IMR-90 (cell line): ENCODE measurements around the gene EIF2S2. TPM values are rescaled to one million over a fixed set of nuclear protein-coding genes. Genes with fewer than 3 reads are reported as not detected.

Experiments
- ATAC-seq: fragments of 200-7000 bp; cut with Tn5 transposase; 2 replicates; pipeline ENCODE4 v1.9.1; 2020; ENCODE audit warnings: low read depth, mild to moderate bottlenecking, moderate library complexity
- BruUV-seq: library from RNA; stranded (reverse); fragments of 400-500 nt; replicated peaks from 2 replicates; lab custom pipeline; 2021; lab: Mats Ljungman, UMichigan
- CTCF ChIA-PET: fragments of 300-600 bp; formaldehyde crosslinking; extraction: SDS; loops from one replicate; lab custom pipeline; 2021; ENCODE audit warnings: antibody characterized with exemption; lab: Yijun Ruan, JAX
- POLR2A ChIA-PET: fragments of 300-600 bp; sonication (Branson Sonifier 250); formaldehyde crosslinking; loops from one replicate; lab custom pipeline; 2022; ENCODE audit warnings: antibody characterized with exemption; ENCODE audit not compliant: unreplicated experiment; lab: Charles Lee
- DNase-seq: peaks from one replicate; pipeline ENCODE4 v3.0.0; 2013
- H2AFZ ChIP-seq: replicated peaks from 2 replicates; pipeline ENCODE3; 2013; ENCODE audit warnings: low read length, mild to moderate bottlenecking; ENCODE audit not compliant: poor library complexity
- H2AK5ac ChIP-seq: 2 replicates; pipeline ENCODE4 v1.6.1; 2013; ENCODE audit warnings: low read depth, low read length, inconsistent platforms
- H2AK9ac ChIP-seq: replicated peaks from 2 replicates; pipeline ENCODE3; 2013; ENCODE audit warnings: mild to moderate bottlenecking, low read depth, low read length, moderate library complexity; ENCODE audit not compliant: poor library complexity
- H2BK120ac ChIP-seq: 2 replicates; pipeline ENCODE4 v1.6.1; 2013; ENCODE audit warnings: low read depth, low read length, inconsistent platforms
- H2BK15ac ChIP-seq: 3 replicates; pipeline ENCODE4 v1.6.1; 2013; ENCODE audit warnings: low read depth, low read length, inconsistent platforms
- H2BK20ac ChIP-seq: 2 replicates; pipeline ENCODE4 v1.6.1; 2013; ENCODE audit warnings: low read depth, mild to moderate bottlenecking, inconsistent platforms, low read length, moderate library complexity
- H2BK5ac ChIP-seq: 2 replicates; pipeline ENCODE4 v1.6.1; 2013; ENCODE audit warnings: mild to moderate bottlenecking, low read depth, low read length, inconsistent platforms; ENCODE audit not compliant: poor library complexity, severe bottlenecking
- H3K14ac ChIP-seq: replicated peaks from 2 replicates; pipeline ENCODE4 v1.6.1; 2013; ENCODE audit warnings: low read depth, low read length, inconsistent platforms
- H3K18ac ChIP-seq: 2 replicates; pipeline ENCODE4 v1.6.1; 2013; ENCODE audit warnings: low read depth, low read length, control low read depth
- H3K23ac ChIP-seq: 2 replicates; pipeline ENCODE4 v1.6.1; 2013; ENCODE audit warnings: low read depth, low read length, inconsistent platforms
- H3K27ac ChIP-seq: 2 replicates; pipeline ENCODE4 v1.5.1; 2013; ENCODE audit warnings: mild to moderate bottlenecking, control low read depth, low read length; ENCODE audit not compliant: insufficient read depth
- H3K27me3 ChIP-seq: 2 replicates; pipeline ENCODE4 v1.6.1; 2013; ENCODE audit warnings: low read length; ENCODE audit not compliant: control insufficient read depth, insufficient read depth
- H3K36me3 ChIP-seq: 2 replicates; pipeline ENCODE4 v1.6.1; 2013; ENCODE audit warnings: low read length, mixed read lengths; ENCODE audit not compliant: control insufficient read depth, insufficient read depth
- H3K4ac ChIP-seq: 2 replicates; pipeline ENCODE4 v1.6.1; 2013; ENCODE audit warnings: low read depth, low read length, inconsistent platforms
- H3K4me1 ChIP-seq: 2 replicates; pipeline ENCODE4 v1.6.1; 2013; ENCODE audit warnings: low read length, mixed read lengths; ENCODE audit not compliant: control insufficient read depth, insufficient read depth
- H3K4me2 ChIP-seq: 2 replicates; pipeline ENCODE4 v1.6.1; 2013; ENCODE audit warnings: low read depth, mild to moderate bottlenecking, control low read depth, low read length, moderate library complexity
- H3K4me3 ChIP-seq: 2 replicates; pipeline ENCODE4 v1.5.1; 2013; ENCODE audit warnings: low read depth, mild to moderate bottlenecking, control low read depth, low read length, moderate library complexity; ENCODE audit not compliant: insufficient read depth
- H3K56ac ChIP-seq: 2 replicates; pipeline ENCODE4 v1.6.1; 2013; ENCODE audit warnings: low read length, inconsistent platforms; ENCODE audit not compliant: insufficient read depth; ENCODE audit errors: extremely low read depth
- H3K79me1 ChIP-seq, 2 experiments: 2 replicates each; pipeline ENCODE4 v1.6.1; 2013; ENCODE audit warnings: low read length in 2 of 2, inconsistent platforms in 1 of 2, low read depth in 1 of 2
- H3K9ac ChIP-seq: 2 replicates; pipeline ENCODE4 v1.6.1; 2013; ENCODE audit warnings: low read depth, low read length, control low read depth
- H3K9me1 ChIP-seq: 2 replicates; pipeline ENCODE4 v1.6.1; 2013; ENCODE audit warnings: low read length, inconsistent platforms; ENCODE audit not compliant: insufficient read depth
- H3K9me3 ChIP-seq: 2 replicates; pipeline ENCODE4 v1.6.1; 2013; ENCODE audit warnings: low read length; ENCODE audit not compliant: control insufficient read depth, insufficient read depth
- H4K20me1 ChIP-seq: 2 replicates; pipeline ENCODE4 v1.6.1; 2013; ENCODE audit warnings: low read length, inconsistent platforms; ENCODE audit not compliant: insufficient read depth
- H4K5ac ChIP-seq: 2 replicates; pipeline ENCODE4 v1.6.1; 2013; ENCODE audit warnings: mild to moderate bottlenecking, low read depth, low read length, control low read depth
- H4K8ac ChIP-seq, 2 experiments: 2 replicates each; pipeline ENCODE4 v1.6.1; 2013; ENCODE audit warnings: low read depth in 2 of 2, low read length in 2 of 2, control low read depth in 1 of 2, inconsistent platforms in 1 of 2
- H4K91ac ChIP-seq: 2 replicates; pipeline ENCODE4 v1.6.1; 2013; ENCODE audit warnings: low read depth, low read length, inconsistent platforms; ENCODE audit not compliant: insufficient read depth
- CEBPB ChIP-seq: IDR thresholded peaks from 2 replicates; pipeline ENCODE4 v1.6.1; 2012; ENCODE audit warnings: low read depth, low read length, improper control_type of control experiment
- USF2 ChIP-seq: fragments of 150-350 bp; IDR thresholded peaks from 2 replicates; pipeline ENCODE4 v1.6.1; 2017; ENCODE audit warnings: mild to moderate bottlenecking, antibody characterized with exemption, low read length, low read depth
- WGBS, 2 experiments: methylation state at CpG; one replicate each; pipeline versions ENCODE4 v1.1.5 to v1.1.7; 2013; ENCODE audit warnings: missing lambda C conversion rate in 2 of 2; ENCODE audit not compliant: insufficient read length in 1 of 2; ENCODE audit errors: extremely low coverage in 2 of 2; 5-methylcytosine and 5-hydroxymethylcytosine counted together
- dilution Hi-C: fragments of 300-500 bp; cut with HindIII; formaldehyde crosslinking; loops from one replicate; pipeline ENCODE4 v1.14.3; 2018; ENCODE audit warnings: low sequenced_read_pairs; ENCODE audit not compliant: unreplicated experiment
- in situ Hi-C: fragments of 300-500 bp; cut with MboI; formaldehyde crosslinking; loops from 3 replicates; pipeline ENCODE4 v1.14.3; 2019; ENCODE audit warnings: low sequenced_read_pairs, inconsistent platforms, mixed read lengths
- intact Hi-C: fragments of 100-400 bp; cut with micrococcal nuclease; formaldehyde crosslinking; loops from 2 replicates; pipeline ENCODE4 v1.10.0; 2022
- polyA plus RNA-seq, 3 experiments: library from polyadenylated mRNA; depleted of rRNA; stranded (reverse); fragments of >200 nt; gene quantifications; 2 replicates each; pipeline ENCODE4 v1.2.3, GENCODE V29; 2012; ENCODE audit warnings: low replicate concordance in 1 of 3
- total RNA-seq: library from RNA; depleted of rRNA; stranded (reverse); fragments of >200 nt; gene quantifications from 2 replicates; pipeline ENCODE4 v1.2.3, GENCODE V29; 2012

The EIF2S2 gene
- total and polyA plus RNA-seq, 2 of the 4 experiments (the other 2 are of a cell fraction), result 61.7 to 66.9 TPM

- Histone ChIP-seq H3K9ac (no peak overlapping the region), H4K91ac (no peak overlapping the region), H2AK5ac (no peak overlapping the region), H2BK120ac (no peak overlapping the region), H3K27ac (no peak overlapping the region), H4K8ac (no peak overlapping the region), H2BK5ac (no peak overlapping the region), H3K9me1 (peaks cover 12% of the 10 kb centered on the region), H3K23ac (no peak overlapping the region), H3K79me1 (peaks cover 32 to 64% of the 10 kb centered on the region in 2 experiments), H2AFZ (no peak overlapping the region), H3K4ac (no peak overlapping the region), H4K20me1 (peaks cover 78% of the 10 kb centered on the region), H3K18ac (no peak overlapping the region), H3K4me3 (no peak overlapping the region), H4K5ac (no peak overlapping the region), H3K4me1 (peaks cover 5% of the 10 kb centered on the region), H3K56ac (no peak overlapping the region), H2BK15ac (no peak overlapping the region), H3K27me3 (no peaks in the 10 kb centered on the region), H3K14ac (no peak overlapping the region), H2AK9ac (no peak overlapping the region), H2BK20ac (no peak overlapping the region), H3K4me2 (no peak overlapping the region), H3K9me3 (no peaks in the 10 kb centered on the region), H3K36me3 (peaks cover 69% of the 10 kb centered on the region)
- intact Hi-C loops, result no loop called here
- dilution Hi-C loops, result no loop called here
- 83% methylated on average over 2 of the region's 9 CpGs; no CpG with 5 or more reads in 1 of the 2 experiments for WGBS, 2 experiments
- ChIA-PET POLR2A (interaction anchor here (1.1 kb wide), 1 partner anchor 16 kb away, joined by 4 read pairs; no protein-coding TSS in a partner anchor), CTCF (no interaction called here)
- TF ChIP-seq CEBPB, result peak; percentile 75
- no peak for TF ChIP-seq USF2
- ATAC-seq, result peak; percentile 83
- peak; percentile 86 for DNase-seq
- in situ Hi-C loops, result no loop called here
- BruUV-seq, result no TSS peak
Observed at GRCh38 chr20:34096699-34097444, 15.2 kb downstream of the EIF2S2 start.
